ENCODE data around the gene LRRC40.

DNA sequence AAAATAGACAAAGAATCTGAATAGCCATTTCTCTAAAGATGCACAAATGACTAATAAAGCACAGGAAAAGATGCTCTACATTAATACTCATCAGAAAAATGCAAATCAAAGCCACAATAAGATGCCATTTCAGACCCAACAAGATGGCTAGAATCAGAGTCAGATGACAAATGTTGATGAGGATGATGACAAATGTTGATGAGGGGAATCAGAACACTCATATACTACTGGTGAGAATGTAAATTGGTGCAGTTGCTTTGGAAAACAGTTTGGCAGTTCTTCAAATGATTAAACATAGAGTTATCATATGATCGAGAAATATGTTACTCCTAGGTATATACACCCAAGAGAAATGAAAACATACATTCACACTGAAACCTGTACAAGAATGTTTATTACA, 33.9 kb downstream of the LRRC40 start:
- TF ChIP-seq, protein P1, sequence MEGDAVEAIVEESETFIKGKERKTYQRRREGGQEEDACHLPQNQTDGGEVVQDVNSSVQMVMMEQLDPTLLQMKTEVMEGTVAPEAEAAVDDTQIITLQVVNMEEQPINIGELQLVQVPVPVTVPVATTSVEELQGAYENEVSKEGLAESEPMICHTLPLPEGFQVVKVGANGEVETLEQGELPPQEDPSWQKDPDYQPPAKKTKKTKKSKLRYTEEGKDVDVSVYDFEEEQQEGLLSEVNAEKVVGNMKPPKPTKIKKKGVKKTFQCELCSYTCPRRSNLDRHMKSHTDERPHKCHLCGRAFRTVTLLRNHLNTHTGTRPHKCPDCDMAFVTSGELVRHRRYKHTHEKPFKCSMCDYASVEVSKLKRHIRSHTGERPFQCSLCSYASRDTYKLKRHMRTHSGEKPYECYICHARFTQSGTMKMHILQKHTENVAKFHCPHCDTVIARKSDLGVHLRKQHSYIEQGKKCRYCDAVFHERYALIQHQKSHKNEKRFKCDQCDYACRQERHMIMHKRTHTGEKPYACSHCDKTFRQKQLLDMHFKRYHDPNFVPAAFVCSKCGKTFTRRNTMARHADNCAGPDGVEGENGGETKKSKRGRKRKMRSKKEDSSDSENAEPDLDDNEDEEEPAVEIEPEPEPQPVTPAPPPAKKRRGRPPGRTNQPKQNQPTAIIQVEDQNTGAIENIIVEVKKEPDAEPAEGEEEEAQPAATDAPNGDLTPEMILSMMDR (IDR thresholded peaks at IDR 0.05) = no peak
- TF ChIP-seq POLR2A (IDR thresholded peaks at IDR 0.05) (no peak), POLR2AphosphoS5 (IDR thresholded peaks at IDR 0.05) (no peak), EP300 (IDR thresholded peaks at IDR 0.05) (no peak)
